LNCaP clone FGC (cell line): ENCODE measurements around the gene COQ4.

ENCODE experiments used
- DNase-seq: peaks from one replicate; pipeline ENCODE4 v3.0.0-alpha.2; 2011; ENCODE audit warnings: low read depth
- H3K4me3 ChIP-seq: 2 replicates; pipeline ENCODE4 v1.5.1; 2011; ENCODE audit warnings: mild to moderate bottlenecking, low read depth, low read length, control low read depth
- CTCF ChIP-seq: IDR thresholded peaks from 2 replicates; pipeline ENCODE4 v1.5.1; 2012; ENCODE audit warnings: mild to moderate bottlenecking; ENCODE audit not compliant: control insufficient read depth, insufficient read depth; ENCODE audit errors: extremely low read depth

COQ4 gene

GRCh38 chr9:128342971-128343680 is 20.5 kb downstream of the COQ4 start:
- TF ChIP-seq CTCF = no peak

GRCh38 chr9:128343855-128344254 is 21.2 kb downstream of the COQ4 start:
- TF ChIP-seq CTCF = no peak
- no peak overlapping the region for H3K4me3 ChIP-seq
- no peak for DNase-seq

More at GRCh38 chr9:128342971-128343680, 20.5 kb downstream of the COQ4 start:
- DNase-seq = no peak
- no peak overlapping the region for H3K4me3 ChIP-seq

- no peak for DNase-seq
- no peak for TF ChIP-seq CTCF
Measured at GRCh38 chr9:128344931-128345605, 22.4 kb downstream of the COQ4 start.

GRCh38 chr9:128349125-128349524 is 26.5 kb downstream of the COQ4 start:
- no peak for DNase-seq
- TF ChIP-seq CTCF = no peak
- H3K4me3 ChIP-seq = no peak overlapping the region

More at GRCh38 chr9:128344931-128345605, 22.4 kb downstream of the COQ4 start:
- no peak overlapping the region for H3K4me3 ChIP-seq

- H3K4me3 ChIP-seq = no peak overlapping the region
- TF ChIP-seq CTCF = no peak
Measured at GRCh38 chr9:128349772-128350171, 27.1 kb downstream of the COQ4 start.

GRCh38 chr9:128355451-128355850 is 32.8 kb downstream of the COQ4 start:
- no peak for DNase-seq
- H3K4me3 ChIP-seq = no peak overlapping the region
- no peak for TF ChIP-seq CTCF

More at GRCh38 chr9:128349772-128350171, 27.1 kb downstream of the COQ4 start:
- DNase-seq = no peak

- no peak for TF ChIP-seq CTCF
- DNase-seq = no peak
- H3K4me3 ChIP-seq = no peak overlapping the region
Measured at GRCh38 chr9:128358090-128358489, 35.5 kb downstream of the COQ4 start.
